NCI-H1105 (cell line): Measurements from ENCODE around the gene LUC7L2.
"Not testable (repeated sequence)": the region's sequence is repeated elsewhere in the genome, so short reads cannot be mapped to it uniquely, and the experiment has no call there.

Experiments used
- DNase-seq: peaks from one replicate; lab custom pipeline; 2025; lab: John Stamatoyannopoulos, UW

The LUC7L2 gene

DNA sequence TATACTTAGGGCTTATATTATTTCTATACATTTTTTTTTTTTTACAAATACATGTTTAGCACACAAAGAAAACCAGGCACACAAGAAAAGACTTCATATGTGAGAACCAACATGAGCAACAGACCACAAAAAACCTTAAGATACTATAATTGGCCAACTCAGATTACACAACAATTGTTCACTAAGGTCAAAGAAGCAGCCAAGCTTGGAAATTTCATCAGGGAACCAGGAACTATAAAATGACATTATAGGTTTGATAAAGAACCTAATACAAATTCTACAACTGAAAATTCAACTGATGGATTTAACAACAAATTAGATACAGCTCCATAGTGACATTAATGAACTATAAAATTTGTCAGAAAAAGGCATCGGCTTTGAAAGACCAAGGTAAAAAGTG is 4.4 kb upstream of the LUC7L2 start:
- no peak for DNase-seq

GRCh38 chr7:139357729-139358506 is 1.8 kb upstream of the LUC7L2 start:
- not testable (repeated sequence) for DNase-seq

DNA sequence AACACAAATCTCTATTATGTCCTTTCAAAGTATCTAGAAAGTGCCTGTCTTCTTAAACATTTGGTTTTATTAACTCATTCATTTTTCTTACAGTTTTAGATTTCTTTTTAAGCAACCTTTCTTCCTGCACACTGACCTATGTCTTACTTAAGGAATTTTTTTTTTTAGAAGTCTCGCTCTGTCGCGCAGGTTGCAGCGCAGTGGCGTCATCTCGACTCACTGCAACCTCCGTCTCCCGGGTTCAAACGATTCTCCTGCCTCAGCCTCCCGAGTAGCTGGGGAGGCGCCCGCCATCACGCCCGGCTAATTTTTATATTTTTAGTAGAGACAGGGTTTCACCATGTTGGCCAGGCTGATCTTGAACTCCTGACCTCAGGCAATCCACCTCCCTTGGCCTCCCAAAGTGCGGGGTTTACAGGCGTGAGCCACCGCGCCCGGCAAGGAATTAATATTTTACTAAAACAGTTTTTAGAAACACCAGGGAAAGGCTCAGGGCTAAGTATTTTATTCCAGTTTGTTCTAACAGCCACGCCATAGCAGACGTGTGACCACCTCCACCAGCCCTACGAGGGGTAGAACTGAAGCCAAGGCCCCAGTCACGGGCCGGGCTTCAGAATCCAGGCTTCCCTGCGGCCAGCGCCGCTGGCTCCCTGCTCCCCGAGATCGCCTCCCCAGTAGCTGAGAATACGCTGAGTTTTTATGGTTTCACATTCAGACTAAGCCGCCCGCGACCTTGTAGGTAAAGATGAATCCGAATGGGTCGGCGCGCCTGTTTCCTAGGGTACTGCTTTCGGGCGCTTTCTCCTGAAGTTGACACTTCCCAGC is 941 bp upstream of the LUC7L2 start:
- DNase-seq, result peak; percentile 58

DNA sequence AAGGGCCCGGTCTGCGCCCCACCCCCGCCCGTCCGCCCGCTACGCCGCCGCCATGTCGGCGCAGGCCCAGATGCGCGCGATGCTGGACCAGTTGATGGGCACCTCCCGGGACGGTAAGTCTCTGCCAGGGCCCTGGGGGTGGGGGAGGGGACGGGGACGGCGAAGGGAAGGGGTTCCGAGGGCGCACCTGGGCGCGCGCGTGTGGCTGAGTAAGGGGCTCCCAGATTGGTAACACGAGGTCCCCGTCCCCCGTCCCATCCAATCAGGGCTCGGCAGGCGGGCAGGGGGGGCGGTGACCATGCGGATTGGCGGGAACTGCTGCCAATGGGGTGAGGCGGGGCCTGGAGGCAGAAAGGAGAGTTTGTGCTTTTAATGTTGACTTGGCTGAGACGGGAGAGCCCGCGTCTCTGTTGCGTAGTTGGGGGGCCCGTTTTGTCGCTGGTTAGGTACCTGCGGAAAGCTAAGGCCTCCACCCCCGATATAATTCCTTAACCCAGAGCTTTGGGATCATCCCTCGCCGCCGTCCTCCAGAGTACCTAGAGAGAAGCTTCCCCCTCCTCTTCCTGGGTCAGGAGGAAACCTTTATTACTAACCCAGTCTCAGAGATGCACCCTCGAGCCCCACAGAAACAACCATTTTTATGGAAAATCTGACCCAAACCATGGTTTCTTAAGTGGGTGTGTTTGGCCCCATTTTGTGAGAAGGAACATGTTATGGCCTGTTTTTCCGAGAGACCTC is 685 bp downstream of the LUC7L2 start:
- peak; percentile 97 for DNase-seq

DNA sequence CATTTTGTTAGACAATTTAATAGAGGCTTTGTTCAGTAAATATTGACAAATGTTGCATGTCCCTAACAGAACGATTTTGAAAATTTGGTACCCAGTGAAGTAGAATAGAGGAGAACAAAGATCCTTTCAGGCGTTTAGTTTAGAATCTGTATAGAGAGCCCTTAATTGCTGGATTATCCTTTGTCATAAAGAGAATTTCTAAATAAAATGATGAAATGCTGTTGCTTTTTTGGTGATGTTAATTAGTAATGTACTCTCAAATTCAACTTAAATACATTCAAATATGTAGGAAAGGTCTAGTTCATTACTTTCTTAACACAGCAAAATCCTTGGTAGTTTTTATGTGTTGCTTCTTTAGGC is 1.2 kb downstream of the LUC7L2 start:
- DNase-seq, result no peak

- no peak for DNase-seq
Measured at GRCh38 chr7:139361523-139361922, 1.8 kb downstream of the LUC7L2 start.

DNA sequence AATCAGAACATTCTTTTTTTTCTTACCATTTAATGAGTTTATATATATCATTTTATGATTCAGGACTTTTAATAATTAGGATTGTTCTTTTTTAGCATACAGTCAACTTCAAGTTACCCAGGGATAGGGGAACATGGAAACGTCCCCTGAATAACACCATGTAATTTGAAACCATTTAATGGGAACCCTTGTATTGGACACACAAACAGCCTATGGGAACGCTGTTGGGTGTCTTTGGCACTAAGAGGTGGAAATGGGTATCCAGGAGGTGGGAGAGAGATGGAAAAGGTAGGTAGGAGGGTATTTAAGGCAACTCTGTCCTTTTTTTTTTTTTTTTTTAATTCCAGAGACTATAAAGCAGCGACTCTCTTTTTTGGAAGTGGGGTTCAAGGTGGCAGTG is 2.6 kb downstream of the LUC7L2 start:
- DNase-seq, result peak; percentile 26

- DNase-seq, result no peak
Measured at GRCh38 chr7:139362981-139363380, 3.3 kb downstream of the LUC7L2 start.

DNA sequence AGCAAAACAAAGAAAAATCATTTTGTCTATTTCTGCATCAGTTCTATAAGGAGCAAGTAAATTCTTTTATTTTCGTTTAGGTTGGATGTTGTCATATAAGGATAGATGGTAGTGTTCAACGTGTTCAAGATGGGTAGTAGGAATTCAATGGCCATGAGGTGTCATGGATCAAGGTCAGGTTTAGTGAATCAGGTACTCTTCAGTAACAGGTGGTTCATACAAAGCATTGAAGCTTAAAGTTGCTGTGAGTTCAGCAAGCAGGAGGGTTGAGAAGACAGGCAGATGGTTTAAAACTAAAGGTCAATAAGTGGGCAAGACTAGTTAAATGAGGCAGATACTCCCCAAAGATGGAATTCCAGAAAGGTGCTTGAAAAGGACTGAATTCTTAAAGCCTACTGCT is 5.6 kb downstream of the LUC7L2 start:
- no peak for DNase-seq

- DNase-seq, result no peak
Measured at GRCh38 chr7:139366400-139366799, 6.7 kb downstream of the LUC7L2 start.

DNA sequence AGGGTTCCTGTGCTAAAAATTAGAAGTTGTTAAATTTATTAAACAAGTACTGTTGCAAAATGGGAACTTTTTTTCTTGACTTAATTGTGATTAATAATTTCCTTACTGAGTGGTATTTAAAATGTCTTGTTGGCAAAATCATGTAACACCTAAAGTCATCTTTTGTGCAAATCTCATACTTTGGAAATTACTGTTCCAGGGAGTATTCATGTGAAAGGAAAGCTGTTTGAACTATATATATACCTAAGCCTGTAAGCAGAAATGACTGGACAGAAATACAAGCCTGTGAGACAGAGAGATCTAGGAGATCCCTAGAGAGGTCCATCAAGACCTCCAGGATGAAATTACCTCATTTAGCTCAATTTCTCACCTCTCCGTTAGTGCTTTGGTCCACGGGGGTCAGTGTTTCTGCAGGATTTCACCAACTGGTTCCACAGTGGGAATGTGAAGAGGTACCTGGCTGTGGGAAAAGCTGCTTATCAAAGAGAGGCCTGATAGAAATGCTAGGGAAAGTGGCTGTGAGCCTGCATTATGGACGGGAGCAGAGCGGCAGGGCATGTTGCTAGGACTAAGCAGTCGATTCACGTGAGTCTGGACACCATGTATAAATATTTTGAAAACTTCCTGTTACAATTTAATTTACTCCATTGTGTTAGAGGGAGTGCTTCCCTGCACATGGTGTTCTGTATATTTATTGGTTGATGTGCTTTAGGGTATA is 7.9 kb downstream of the LUC7L2 start:
- DNase-seq, result no peak

DNA sequence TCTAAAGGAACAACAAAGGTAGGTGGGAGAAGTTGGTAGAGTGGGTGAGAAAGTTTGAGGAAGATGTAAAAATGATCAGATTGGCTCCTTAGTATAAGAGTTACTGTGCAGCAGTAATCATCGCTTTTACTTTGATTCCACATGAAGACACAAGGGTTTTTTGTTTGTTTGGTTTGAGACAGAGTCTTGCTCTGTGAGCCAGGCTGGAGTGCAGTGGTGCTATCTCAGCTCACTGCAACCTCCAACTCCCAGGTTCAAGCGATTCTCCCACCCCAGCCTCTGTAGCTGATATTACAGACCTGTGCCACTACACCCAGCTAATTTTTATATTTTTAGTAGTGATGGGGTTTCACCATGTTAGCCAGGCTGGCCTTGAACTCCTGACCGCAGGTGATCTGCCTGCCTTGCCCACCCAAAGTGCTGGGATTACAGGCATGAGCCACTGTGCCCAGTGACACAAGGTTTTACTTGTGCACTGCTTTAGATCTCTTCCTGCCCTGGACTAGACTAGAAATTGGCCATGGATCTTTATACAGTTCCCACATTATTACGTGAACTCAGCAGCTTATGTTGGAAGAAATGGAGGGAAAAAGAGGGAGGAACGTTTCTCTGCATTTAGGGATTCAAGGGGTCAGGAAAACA is 10.7 kb downstream of the LUC7L2 start:
- DNase-seq, result no peak

- no peak for DNase-seq
Measured at GRCh38 chr7:139370943-139371313, 11.2 kb downstream of the LUC7L2 start.

DNA sequence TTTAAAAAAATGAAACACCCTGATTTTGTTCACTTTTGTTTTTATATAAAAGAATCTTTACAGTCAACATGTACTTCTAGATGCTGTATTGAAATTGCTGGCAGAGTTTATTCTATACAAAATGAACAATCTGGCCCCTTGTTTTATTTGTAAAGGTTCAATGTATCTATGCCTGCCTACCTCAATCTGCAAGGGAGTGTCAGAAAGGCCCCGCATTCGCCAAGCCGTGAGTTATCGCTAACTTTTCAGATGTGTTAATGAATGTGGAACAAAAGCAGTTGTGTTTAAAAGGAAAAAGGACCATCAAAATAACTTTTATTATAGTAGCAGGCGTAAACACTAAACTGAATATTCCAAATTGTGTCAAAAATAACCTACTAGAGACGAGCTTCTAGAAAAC is 14.6 kb downstream of the LUC7L2 start:
- no peak for DNase-seq

GRCh38 chr7:139382439-139382838 is 22.7 kb downstream of the LUC7L2 start:
- no peak for DNase-seq

GRCh38 chr7:139384611-139385010 is 24.9 kb downstream of the LUC7L2 start:
- no peak for DNase-seq

DNA sequence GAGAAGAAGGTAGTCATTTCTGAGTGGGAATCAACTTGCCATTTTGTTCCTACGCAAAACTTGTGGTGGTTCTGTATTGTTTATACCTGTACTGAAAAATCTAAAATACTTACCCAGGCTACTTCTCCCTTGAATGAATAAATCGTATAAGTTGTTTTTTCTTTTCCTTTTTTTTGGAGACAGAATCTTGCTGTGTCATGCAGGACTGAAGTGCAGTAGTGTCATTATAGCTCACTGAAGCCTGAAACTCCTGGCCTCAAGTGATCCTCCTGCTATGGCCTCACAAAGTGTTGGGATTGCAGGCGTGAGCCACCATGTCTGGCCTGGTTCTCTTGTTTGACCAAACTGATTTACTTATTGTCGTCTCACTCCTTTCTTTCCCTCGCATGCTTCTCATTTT is 27.9 kb downstream of the LUC7L2 start:
- DNase-seq, result no peak

GRCh38 chr7:139389091-139389490 is 29.4 kb downstream of the LUC7L2 start:
- DNase-seq, result no peak

DNA sequence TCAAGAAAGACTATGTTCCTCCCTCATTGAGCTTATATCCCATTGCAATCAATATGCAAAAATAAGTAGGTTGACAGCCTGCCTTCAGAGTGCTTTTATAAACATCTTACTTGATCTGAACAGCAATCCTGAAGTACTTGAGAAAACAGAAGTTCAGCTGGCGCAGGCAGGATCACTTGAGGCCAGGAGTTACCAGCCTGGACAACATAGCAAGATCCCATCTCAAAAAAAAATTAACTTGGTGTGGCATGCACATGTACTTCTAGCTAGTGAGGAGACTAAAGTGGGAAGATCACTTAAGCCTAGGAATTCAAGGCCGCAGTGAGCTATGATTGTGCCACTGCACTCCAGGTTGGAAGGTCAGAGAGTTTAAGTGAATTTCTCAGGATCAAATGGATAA is 30.1 kb downstream of the LUC7L2 start:
- no peak for DNase-seq

- DNase-seq, result no peak
Measured at GRCh38 chr7:139393621-139394211, 34.0 kb downstream of the LUC7L2 start.

DNA sequence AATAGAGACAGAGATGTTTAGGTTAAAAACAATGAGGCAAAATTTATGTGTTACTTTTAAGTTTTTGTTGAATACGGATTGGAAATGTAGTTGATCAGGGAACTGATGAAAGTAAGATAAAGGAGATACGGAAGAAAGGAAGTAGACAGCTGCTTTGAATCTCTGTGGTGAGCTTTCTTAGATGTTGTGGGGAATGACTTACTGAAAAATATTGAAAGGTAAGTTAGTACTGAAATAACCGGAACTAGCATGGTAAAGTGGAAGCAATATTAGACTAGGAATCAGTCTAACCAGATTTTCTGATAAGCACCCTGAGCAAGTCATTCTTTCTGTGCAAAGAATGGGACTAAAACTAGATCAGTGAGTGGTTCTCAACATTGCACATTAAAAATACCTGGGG is 34.8 kb downstream of the LUC7L2 start:
- no peak for DNase-seq
